NCI-H2107 (cell line): Measurements from ENCODE around the gene KRTAP23-1.
A peak's percentile ranks its signal among the peaks of the same experiment; 100 is the strongest.

Experiments used
- DNase-seq: peaks from one replicate; lab custom pipeline; 2025; lab: John Stamatoyannopoulos, UW

Gene KRTAP23-1, protein sequence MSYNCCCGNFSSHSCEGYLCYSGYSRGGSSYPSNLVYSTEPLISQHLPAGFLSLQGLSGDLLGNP

DNA sequence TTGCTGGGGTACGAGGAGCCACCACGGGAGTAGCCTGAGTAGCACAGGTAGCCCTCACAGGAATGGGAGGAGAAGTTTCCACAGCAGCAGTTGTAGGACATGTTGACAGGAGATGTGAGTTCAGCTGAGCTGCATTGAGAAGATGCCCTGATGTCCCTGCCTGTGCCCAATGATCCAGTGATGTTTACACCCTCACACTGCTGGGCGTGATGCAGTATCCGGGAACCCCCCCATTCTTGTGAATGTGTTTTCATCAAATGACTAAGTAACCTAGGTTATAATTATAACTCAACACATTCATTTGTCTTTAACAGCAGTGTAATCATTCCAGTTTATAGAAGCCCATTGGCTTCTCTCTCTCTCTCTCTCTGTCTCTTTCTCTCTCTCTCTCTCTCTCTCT is at the start of gene KRTAP23-1:
Gene KRTAP23-1, minus strand, starts transcription at position 101 of the 400 bp plus-strand sequence. Its CDS starts 0 bp downstream, at position 101.
- no peak for DNase-seq

DNA sequence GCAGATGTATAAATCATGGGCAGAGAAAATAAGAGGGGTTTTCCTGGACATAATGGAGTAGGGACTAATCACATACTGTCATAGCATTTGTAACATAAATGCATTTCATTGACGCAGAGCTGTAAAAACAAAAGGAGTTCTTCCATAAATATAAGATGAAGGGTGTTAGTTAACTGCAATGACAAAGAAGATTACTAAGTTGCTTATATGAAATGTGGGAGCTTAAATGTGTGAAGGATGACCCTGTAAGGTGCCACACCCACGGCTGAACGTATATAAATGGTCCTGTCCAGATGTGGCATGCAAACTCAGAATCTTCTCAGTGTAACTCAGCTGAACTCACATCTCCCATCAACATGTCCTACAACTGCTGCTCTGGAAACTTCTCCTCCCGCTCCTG is 47.3 kb upstream of the KRTAP23-1 start, which contains the start of gene KRTAP13-1:
Gene KRTAP13-1, plus strand, starts transcription at position 301 of the 400 bp plus-strand sequence. Its CDS starts 56 bp downstream, at position 357.
- no peak for DNase-seq

DNA sequence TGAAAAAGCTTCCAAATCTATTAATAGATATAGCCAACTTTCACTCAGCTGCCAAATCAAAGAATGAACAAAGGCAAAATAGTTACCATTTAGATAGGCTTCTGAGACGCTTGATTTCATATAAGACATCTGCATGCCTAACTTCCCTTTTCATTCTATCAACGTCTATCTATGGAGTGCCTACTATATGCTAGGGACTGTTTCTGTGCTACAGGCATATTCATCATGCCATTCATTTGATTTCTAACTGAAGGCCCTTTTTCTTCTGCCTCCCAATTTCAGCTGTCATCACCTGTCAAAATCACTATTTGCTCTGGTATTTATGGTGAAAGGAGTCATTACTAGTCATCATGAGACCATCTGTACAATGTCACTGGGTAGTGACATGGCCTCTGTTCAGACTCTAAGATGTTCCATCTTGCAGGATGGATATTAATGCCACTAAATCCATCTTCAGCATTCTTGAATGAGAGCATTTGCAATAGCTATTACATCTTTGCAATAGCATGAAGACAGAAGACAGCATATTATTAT is 43.2 kb upstream of the KRTAP23-1 start:
- DNase-seq: no peak

DNA sequence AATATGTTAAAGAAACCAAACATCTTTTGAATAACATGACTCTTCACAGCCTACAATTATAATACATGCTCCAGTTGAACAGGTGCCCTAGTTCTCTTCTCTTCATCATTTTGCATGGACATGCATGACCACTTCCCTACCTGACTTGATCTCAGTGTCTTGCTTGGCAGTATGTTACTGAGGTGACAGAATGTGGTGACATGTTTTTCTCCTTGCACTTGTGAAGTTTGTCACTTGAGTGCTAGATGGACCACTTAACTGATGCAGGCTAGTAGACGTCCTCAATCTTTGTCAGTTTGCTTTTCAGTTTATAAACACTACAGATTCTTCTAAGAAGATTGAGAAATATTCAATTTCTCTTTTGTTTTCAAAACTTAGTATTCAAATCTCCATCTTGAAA is 33.8 kb upstream of the KRTAP23-1 start:
- no peak for DNase-seq

DNA sequence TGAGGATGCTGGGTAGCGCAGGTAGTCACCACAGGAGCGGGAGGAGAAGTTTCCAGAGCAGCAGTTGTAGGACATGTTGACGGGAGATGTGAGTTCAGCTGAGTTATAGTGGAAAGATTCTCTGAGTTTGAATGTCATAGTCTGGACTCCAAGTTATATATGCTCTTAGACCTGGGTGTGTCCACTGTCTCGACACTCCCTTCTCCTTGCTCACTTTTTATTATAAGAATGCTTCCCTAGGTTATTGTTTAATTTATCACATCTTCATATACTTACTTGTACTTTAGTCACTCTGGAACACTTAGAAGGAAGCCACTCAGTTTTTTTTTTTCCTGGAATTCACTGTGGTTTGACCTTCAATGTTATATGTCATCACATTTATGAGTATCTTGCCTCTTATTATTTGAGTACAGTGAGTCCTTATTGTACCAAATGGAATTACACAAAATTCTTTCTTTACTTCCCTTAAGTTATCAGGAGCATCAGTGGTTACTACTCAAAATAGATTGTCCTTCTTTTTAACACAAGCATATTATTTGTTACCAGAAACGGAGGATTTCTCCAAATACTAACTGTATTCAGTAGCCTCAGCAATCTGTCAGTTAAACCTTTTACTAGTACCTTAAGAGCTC is 23.8 kb upstream of the KRTAP23-1 start, which contains the start of gene KRTAP13-2:
Gene KRTAP13-2, minus strand, starts transcription at position 133 of the 632 bp plus-strand sequence. Its CDS starts 58 bp downstream, at position 75.
- DNase-seq: no peak

DNA sequence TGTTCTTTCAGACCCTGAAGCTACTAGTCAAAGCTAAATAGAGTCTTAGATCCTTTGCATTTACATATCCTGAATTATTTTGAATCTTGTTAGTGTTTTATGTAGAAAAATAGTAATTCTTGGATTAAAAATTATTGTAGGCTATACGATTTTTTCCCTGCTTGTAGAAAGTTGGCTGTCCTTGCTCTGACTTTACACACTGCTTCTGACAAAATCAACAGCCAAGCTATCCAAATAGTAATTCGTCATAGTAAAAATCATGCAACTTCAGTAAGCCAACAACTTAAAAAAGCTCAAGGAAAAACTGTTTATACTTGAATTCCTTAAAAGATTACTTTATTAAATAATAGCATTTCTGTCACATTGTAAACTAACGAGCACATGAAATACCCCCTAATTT is 7.5 kb upstream of the KRTAP23-1 start:
- DNase-seq: no peak

DNA sequence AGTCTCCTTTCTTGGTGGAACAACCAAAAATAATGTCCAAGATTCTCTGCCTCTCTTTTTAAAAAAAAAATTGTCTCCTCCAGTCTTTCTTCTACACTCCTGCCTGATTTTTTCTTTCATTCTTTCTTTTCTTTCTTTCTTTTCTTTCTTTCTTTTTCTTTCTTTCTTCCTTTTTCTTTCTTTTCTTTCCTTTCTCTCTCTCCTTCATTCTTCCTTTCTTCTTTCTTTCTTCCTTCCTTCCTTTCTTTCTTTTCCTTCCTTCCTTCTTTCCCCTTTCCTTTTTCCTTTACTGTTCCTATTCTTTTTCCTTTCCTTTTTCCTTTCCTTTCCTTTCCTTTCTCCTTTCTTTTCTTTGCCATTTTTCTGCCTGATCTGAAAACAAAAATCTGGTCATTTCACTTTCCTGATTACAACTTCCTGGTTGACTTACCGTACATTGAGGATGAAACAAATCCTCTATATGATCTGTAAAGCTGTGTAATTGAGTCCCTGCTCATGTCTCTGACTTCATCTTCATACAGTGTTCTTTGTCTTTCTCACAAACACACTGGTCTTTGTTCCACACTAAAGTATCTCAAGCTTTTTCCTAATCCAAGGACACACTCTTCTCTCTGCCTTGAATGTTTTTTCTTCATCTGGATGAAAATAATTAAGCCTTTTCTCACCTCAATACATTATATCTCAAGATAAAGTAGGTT is 6.1 kb upstream of the KRTAP23-1 start:
- DNase-seq: no peak

DNA sequence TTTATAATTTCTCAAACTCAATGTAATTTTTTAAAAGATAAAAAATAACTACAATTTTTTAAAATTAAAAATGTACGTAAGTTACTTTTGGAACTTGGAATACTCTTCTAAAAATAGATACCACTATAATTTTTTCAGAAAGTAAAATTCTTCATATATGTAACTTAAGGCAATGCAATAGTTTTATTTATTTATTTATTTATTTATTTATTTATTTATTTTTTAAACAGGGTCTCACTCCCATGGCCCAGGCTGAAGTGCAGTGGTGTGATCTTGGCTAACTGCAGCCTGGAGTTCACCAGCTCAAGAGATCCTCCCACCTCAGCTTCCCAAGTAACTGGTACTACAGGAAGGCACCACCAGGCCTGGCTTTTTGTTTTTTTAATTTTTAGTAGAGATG is 3.1 kb upstream of the KRTAP23-1 start:
- no peak for DNase-seq

DNA sequence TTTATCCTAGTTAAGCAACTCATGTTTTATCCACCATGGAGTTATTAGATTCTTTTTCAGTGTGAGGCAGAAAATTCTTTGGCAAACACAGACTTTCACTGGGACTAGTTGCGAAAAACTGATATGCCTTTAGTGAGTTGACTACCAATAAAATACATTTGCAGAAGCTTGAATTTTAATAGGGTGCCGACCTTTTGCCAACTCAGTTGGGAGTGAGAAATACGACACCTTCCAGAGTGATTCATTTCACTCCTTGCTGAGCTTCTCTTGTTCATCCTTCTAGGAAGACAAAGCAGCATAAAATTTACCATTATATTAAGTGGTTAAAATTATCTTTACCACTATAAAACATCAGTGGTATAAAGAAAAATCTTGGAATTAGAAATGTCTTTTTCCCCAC is 1.2 kb upstream of the KRTAP23-1 start:
- DNase-seq: no peak

DNA sequence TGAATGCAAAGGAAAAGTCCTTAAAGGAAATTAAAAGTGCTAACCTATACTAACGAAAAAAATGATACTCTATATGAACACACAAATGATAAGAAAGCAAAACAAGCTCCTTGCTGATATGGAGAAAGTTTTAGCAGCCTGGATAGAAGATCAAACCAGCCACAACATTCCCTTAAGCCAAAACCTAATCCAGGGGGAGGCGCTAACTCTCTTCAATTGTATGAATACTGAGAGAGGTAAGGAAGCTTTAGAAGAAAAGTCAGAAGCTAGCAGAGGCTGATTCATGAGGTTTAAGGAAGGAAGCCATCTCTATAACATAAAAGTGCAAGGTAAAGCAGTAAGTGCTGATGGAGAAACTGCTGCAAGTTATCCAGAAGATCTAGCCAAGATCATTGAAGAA is 3.4 kb downstream of the KRTAP23-1 start:
- DNase-seq: no peak

DNA sequence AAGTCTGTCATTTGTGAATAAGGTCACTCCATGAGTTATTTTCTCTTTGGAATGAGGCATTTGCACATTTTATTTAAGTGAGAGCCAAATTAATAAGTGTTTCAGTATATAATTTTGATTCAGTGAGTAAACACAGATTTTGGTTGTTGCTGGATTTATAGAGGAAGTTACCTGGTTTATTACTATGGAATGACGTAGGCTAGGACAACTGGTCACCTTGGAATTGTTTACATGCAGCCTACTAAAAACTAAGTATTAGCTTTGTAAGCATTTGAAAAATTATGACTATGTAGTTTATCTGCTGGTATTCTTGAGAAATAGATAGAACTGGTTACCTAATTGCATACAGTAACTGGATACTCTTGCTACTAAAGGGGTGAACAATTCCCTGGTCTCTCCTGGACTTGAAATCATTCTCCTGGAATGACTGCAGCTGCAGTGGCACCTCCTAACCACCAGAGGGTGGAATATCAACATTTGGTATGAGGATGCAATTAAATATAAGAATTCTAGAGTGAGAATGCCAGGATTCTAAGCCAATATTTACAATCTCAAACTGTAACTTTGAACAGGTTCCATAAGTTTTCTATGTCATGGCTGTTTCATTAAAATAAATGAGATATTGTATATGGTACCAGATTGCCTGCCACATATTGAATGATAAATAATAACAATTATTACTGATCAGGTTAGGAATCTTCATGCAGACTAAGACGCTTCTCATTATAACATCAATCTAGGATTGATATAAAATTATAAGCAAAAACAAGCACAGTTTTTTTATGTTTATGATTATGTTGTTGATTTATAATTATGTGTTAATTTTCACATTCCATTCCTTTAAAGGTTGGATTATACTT is 7.5 kb downstream of the KRTAP23-1 start:
- DNase-seq: peak; percentile 33

DNA sequence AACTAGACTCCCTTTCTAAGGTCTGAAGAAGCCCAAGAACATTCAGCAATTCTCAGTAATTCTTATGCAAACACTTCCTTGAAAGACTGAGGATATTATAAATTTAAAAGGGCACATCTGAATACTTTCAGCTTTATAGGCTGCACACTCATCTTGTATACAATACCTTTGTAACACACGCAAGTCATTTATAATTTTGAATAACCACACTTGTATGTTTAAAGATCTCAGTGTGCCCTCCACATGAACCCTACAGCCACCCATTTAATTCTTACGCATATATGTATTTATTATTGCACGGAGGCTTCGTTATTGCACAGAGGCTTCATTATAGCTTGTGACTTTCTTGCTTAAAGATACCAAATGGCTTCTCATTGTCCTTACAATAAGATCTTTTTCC is 9.7 kb downstream of the KRTAP23-1 start:
- no peak for DNase-seq

DNA sequence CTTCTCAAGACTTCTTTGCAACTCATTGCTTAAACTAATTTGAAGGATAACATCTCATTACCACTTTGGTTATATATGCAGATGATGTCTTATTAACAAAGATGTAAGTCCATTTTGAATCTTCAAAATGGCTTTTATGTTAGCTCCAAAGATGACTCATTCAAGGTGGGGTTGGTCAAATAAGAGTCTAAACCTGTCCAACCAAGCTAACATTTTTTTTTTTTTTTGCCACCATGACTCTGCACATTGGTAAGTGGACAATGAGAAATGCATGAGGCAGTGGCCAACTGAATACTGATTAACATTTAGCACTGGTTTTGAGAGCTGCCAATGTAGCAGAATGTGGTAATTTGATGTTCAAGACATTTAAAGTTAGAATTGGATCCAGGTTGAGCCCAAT is 10.6 kb downstream of the KRTAP23-1 start:
- no peak for DNase-seq

DNA sequence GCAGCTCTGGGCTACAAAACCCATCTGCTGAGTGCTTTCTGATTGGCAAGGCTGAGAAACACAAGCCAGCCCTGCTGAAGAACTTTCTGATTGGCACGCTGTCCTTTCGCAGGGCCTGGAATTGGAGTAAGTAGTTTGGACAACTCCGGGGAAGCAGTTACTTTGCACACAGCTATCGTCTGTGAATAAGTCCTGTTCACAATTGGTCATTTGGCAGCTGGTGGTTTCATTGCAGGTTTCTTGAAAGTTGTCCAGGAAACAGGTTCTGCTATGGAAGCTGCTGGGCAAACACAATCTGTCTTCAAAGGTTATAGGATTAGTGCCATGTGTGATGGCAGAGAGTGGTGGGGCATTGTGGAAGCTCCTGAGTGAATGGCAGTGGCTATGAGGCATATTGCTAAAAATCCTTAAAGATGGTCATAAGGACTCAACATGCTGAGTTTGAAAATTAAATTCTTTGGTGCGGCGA is 11.1 kb downstream of the KRTAP23-1 start, which contains the start of gene KRTAP27-1:
Gene KRTAP27-1, minus strand, starts transcription at position 419 of the 469 bp plus-strand sequence. Its CDS starts 26 bp downstream, at position 393.
- no peak for DNase-seq

DNA sequence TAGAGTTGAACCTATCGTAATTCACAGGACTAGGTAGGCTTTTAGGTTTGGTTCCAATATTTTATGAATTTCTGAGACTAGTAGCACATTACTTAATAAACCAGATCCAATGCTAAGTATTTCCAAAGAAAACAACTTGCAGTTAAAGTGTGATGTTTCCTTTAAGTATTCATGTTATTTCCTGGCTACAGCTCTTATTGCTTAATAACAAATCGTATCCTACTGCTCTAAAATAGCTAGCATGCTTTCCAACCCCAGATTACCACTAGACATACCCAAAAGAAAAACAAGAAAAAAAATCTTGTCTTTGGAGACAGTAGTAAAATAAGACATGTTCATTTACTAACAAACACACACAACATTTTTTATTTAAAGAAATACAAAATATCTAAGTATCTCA is 11.8 kb downstream of the KRTAP23-1 start:
- DNase-seq: no peak

DNA sequence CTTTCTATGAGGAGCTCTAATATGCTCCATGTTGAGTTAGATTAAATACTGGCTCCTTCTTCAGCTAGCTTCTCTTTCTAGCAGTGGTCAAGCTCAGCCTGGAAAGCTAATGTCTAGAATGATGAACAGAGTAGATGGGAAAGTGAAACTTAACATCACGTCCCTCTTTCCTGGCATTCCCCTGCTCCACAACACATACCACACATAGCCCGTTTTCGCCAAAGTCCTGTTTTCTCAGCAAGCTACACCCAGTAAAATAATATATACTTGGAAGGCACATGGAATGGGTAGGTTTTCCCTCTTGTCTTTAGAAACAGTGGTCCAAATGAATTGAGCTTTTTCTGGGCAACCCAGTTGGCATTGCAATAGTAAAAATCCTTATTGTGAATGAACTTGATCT is 14.7 kb downstream of the KRTAP23-1 start:
- no peak for DNase-seq

DNA sequence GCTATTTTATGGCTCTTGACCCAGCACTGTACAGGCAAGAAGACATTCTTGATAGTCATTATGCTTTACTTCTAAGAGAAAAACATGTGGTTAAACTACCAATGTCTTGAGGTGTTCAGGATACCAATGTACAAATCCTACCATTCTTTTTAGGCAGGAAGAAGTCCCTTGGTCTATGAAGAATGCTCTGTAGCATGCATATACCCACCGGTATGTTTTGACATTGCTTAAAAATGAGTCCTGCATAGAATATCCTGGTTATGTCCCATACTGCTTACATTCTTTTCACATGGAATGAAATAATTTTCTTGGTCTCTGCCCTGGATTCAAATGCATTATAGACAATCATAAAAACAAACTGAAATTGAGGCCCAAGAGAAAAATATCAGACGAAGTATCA is 15.7 kb downstream of the KRTAP23-1 start:
- DNase-seq: no peak

DNA sequence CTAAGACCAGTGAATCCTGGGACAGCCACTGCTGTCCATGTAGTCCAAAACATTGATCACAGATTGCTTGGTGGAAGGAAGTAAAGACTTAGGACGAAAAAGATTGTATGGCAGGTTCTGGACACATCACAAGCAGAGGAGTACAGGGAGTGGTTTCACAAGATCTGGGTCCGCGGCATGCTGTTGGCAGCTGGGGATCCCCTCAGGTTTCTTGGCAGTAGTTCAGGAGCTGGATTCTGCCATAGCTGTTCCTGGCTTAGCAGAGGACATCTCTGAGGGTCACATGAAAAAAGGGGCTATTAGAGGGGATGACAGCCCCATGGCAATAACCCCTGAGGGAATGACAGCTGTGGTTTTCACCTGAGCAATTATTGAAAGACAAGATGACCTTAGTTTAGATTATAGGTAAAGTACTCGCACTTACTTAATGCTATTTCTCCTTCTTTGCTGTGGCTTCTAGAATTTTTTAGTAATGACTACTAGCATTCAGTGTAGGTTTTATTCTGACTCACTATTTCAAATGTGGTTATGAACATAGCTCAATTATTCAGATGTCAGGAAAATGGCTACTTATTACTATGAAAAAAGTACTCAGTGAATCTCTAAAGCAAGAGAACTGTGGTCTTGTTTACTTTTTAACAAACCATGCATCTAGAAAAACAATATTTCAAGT is 19.1 kb downstream of the KRTAP23-1 start:
- DNase-seq: no peak

DNA sequence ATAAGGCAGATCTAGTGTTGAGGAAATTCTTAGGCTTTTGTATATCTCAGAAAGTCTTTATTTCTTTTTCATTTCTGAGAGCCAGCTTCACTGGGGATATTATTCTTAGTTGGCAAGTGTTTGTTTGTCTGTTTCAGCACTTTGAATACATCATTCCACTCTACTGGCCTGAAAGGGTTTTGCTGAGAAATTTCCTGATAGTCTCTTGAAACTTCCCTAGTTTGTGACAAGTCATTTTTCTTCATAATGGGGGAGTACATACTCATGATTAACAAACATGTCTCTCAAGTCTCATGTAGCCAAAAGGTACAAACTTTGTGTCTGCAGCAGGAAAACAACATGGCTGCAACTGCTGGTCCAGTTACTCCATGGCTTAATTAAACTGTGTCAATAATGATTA is 22.0 kb downstream of the KRTAP23-1 start:
- DNase-seq: no peak

DNA sequence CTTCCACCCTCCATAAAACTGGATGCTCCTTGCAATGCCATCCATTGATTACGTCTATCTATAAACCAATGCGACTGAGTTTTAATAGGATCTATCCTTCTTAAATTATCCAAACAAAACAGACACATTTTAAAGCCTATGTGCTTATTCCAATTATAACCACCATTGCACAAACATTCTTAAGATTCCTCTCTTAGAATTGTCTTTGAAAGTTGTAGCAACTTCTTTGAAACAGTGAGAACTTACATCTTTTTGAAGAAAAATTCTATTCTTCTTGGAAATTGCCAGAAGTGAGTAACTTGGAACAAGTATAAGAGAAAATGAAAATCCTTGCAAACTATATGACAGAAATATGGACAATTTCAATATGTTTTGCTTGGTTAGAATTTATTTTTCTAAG is 28.2 kb downstream of the KRTAP23-1 start, which contains the start of gene KRTAP26-1:
Gene KRTAP26-1, minus strand, starts transcription at position 101 of the 400 bp plus-strand sequence. CDS start 280 bp downstream, outside the sequence.
- no peak for DNase-seq

DNA sequence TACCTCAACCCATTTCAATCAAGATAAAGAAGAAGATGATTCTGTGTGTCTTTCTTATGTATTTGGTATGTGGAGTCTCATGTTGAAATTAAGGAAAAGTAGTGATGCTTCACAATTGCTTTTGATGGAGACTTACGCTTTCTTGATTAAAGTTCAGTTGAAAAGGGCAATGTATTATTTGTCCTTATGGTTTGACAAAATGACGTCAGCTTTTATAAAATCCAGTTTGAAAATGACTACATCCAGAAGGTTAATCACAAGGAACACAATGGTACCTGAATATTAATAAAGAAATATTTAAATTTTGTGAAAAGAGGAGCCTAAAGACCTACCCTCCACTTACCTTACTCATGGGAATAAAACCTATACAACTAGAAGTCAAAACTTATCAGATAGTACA is 32.7 kb downstream of the KRTAP23-1 start:
- no peak for DNase-seq
